Right renal pelvis (tissue), 4 donors: Measurements from ENCODE around the gene NINL. TPM values are rescaled to one million over a fixed set of nuclear protein-coding genes. Genes with fewer than 3 reads are reported as not detected.

Experiments used
- DNase-seq, 4 donors: peaks; one replicate each; pipeline ENCODE4 v3.0.0-alpha.2; 2013; ENCODE audit warnings: low read depth in 4 of 4, low spot score in 3 of 4, missing footprints in 1 of 4
- polyA plus RNA-seq, 4 donors: library from polyadenylated mRNA; unstranded; fragments of 120-200 nt; gene quantifications; one replicate each; pipeline ENCODE4 v1.2.1, GENCODE V29; 2013; ENCODE audit not compliant: insufficient read length in 4 of 4

The NINL gene
- polyA plus RNA-seq, 4 donors = 35.5 to 45.0 (median 40.0) TPM

DNA sequence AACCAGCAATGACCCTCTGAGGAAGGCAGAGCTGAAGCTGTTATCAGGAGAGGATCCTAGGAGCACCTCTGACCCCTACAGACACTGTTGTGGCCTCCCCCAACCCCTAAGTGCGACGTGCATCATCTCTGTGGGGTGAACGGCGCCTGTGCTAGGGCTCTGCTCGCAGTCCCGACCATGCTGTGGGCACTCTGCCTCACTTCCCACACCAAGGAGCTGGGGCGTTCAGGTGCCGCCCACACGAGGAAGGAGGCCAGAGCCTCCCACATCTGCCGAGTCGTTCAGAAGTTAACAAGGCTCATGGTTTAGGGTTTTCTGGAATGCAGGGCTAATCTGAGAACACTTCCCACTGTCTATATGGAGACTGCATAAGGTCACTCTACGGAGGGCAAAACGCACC, 115.8 kb downstream of the NINL start:
- DNase-seq = no peak

GRCh38 chr20:25468126-25469075, 116.9 kb downstream of the NINL start:
- DNase-seq = no peak

GRCh38 chr20:25467441-25467840, 117.9 kb downstream of the NINL start:
- no peak for DNase-seq

DNA sequence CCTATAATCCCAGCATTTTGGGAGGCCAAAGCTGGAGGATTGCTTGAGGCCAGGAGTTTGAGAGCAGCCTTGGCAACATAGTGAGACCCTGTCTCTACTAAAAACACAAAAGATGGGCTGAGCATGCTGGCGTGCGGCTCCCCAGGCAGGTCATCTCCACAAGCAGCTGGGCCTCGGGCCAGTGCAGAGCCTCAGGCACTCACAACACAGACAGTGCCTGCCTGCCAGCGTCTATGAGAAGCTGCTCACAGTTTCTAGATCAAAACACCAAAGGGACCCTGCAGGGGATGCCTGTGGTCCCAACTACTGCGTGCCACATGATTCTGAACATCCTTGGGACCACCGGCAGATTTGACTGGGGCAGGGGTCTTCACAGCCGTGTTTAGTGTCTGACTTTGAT, 118.5 kb downstream of the NINL start:
- no peak for DNase-seq

DNA sequence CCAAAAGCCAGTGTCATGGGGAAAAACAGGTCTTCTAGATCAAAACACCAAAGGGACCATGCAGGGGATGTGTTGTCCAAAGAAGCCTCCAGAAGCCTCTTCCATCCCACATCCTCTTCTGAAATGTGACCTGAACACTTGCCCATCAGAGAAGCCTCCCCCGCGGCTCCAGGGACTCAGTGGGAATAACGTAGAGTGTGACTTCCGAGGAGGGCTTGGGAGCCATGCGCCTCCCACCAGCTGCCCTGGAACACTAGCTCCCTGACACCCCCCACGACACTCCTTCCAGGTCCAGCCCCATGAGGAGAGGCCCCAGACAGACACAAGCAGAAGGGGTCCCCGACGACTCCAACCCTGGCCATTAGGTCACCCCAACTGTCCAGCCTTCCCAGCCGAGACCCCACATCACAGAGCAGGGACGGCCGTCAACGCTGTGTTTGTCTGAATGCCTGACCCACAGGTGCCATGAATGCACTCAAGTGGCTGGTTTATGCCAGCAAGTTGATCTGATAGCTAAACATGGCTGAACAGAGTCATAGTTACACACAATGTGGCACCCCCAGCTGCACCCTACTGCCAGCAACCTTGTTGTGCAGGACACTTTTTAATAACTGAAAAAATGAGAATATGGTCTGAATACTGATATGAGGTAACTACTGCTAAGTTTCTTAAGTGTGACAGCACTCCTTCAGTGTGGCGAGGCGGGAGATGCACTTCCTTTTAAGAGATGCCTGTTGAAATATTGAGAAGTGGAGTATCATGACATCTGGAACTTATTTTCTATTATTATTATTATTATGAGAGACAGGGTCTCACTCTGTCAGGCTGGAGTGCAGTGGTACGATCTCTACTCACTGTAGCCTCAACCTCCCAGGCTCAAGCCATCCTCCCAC, 119.8 kb downstream of the NINL start:
- DNase-seq = no peak

- DNase-seq = no peak
Measured at GRCh38 chr20:25464501-25465242, 120.7 kb downstream of the NINL start.

- no peak for DNase-seq
Measured at GRCh38 chr20:25461786-25462545, 123.4 kb downstream of the NINL start.

GRCh38 chr20:25461281-25461650, 124.1 kb downstream of the NINL start:
- no peak for DNase-seq

- no peak for DNase-seq
Measured at GRCh38 chr20:25460566-25461280, 124.6 kb downstream of the NINL start.

DNA sequence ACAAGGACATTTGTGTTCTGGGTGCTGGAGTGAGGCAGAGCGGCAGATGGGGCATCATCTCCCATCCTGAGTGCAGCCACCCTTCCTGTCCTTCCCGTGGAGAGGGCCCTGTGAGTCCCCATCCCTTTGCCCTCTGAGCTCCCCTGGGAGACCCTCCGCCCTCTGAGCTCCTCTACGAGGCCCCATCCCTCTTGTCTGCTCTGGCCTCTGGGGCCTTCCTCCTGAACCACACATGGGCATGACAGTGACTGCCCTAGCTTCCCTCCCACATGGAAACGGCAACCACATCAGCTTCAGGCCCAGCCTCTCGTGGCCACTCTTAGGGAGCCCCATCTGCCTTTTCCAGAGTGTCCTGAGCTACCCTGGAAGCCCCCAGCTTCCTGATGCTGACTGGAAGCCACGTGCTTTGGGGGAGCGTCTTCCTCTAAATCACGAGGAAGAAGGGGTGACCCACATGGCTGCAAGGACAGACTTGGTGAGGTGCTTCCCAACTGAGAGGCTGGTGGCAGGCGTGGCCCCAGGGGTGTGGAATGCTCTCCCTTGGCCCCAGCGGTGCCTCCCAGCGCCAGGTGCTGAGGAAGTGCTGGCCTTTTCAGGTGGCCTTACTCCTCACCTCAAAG, 125.3 kb downstream of the NINL start:
- no peak for DNase-seq

- DNase-seq = no peak
Measured at GRCh38 chr20:25459111-25459830, 126.1 kb downstream of the NINL start.

GRCh38 chr20:25457886-25458680, 127.2 kb downstream of the NINL start:
- no peak for DNase-seq

DNA sequence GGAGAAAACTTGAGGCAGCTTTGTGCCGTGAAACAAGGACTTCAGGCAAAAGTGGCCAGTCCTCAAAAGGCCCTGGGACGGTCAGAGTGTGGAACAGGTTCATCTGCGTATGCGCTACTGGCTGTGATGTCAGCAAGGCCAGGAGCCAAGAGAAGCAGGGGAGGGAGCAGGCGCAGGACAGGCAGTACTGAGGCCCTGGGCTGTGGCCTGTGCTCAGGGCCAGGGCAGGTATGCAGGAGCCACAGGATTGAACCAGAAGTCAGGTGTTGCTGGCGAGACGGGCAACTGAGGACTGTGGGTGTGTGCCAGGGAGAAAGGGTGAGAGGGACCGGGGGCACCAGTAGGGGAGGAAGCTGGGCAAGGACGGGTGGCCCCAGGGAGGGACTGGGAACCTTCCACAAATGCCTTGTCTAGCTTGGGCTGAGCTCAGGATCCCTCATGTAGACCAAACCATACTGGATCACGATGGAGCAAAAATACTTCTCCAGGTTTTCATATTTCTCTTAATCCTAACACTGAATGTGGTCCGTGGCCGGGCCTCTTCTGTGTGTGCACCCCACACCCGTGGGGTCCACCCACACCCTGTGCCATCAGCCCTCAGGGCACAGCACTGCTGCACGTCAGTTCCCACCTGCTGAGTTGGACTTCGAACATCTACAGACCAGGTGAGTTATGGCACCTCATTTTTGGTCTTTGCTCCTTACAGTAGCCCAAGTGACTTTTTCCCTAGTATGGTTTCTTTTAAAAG, 131.0 kb downstream of the NINL start:
- no peak for DNase-seq

- no peak for DNase-seq
Measured at GRCh38 chr20:25453035-25453810, 132.1 kb downstream of the NINL start.

DNA sequence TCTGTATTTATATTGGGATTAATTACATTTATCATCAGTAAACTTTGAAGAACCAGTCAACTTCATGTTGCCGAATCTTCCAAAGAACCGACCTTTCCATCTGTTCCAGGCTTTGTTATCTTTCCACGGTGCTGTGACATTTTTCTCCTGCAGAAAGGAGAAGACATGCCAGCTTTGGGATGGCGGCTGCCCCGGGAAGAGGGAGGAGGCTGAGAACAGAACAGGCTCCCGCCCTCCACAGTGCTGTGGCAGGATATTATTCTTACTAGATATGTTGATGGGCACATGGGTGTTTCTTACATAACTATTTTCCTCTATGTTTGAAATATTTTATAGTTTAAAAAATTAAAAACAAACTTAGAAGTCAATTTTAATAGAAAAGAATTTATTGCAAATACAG, 133.0 kb downstream of the NINL start:
- DNase-seq = no peak

DNA sequence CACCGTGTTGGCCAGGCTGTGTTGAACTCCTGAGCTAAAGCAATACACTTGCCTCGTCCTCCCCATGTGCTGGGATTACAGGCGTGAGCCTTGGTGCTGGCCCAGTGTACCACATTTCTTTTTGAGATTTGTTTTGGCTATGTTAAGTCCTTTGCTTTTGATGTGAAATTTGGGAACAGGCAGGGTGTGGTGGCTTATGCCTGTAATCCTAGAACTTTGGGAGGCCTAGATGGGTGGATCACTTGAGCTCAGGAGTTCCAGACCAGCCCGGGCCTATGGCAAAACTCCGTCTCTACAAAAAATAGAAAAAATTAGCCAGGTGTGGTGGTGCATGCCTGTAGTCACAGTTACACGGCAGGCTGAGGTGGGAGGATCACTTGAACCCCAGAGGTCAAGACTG, 137.7 kb downstream of the NINL start:
- no peak for DNase-seq
